Dermis microvascular lymphatic vessel endothelial cell (primary cell): ENCODE results near the gene NFKBIB. TPM values are rescaled to one million over a fixed set of nuclear protein-coding genes. Genes with fewer than 3 reads are reported as not detected.
A peak's percentile ranks its signal among the peaks of the same experiment; 100 is the strongest.
"Not testable (repeated sequence)": the region's sequence is repeated elsewhere in the genome, so short reads cannot be mapped to it uniquely, and the experiment has no call there.

Source experiments
- DNase-seq, 2 donors: peaks; one replicate each; pipeline versions ENCODE4 v3.0.0 to v3.0.0-alpha.2; 2010; ENCODE audit warnings: low read depth in 2 of 2
- total RNA-seq: library from RNA; depleted of rRNA; stranded (reverse); fragments of >200 nt; gene quantifications from 2 replicates; pipeline ENCODE4 v1.2.1, GENCODE V29; 2014

NFKBIB gene
- total RNA-seq, 1 donor from 2014 or later: 8.0 TPM

- peak in 1 of 2 donors; percentile 55 for DNase-seq
Measured at GRCh38 chr19:38928391-38929001, 28.7 kb downstream of the NFKBIB start.

- DNase-seq: peak; percentile 80 to 95
Measured at GRCh38 chr19:38929929-38930775, 30.4 kb downstream of the NFKBIB start, which contains the start of gene SARS2. SARS2 (minus strand) TSS chr19:38930763; CDS start chr19:38930736, 27 bp downstream.

GRCh38 chr19:38930776-38931520 is 31.2 kb downstream of the NFKBIB start, which contains the start of gene MRPS12:
MRPS12 (plus strand) TSS chr19:38930944; CDS start chr19:38931295, 351 bp downstream.
- peak; percentile 99 for DNase-seq

GRCh38 chr19:38931521-38931793 is 31.7 kb downstream of the NFKBIB start:
- no peak for DNase-seq

GRCh38 chr19:38932425-38933179 is 32.8 kb downstream of the NFKBIB start:
- peak in 1 of 2 donors; percentile 71 for DNase-seq

- no peak for DNase-seq
Measured at GRCh38 chr19:38933544-38933943, 33.8 kb downstream of the NFKBIB start.

- DNase-seq: peak in 1 of 2 donors; percentile 23
Measured at GRCh38 chr19:38939957-38940356, 40.2 kb downstream of the NFKBIB start.

GRCh38 chr19:38941466-38941865 is 41.7 kb downstream of the NFKBIB start:
- DNase-seq: not testable (repeated sequence)

- DNase-seq: no peak
Measured at GRCh38 chr19:38941979-38942378, 42.2 kb downstream of the NFKBIB start.

GRCh38 chr19:38942471-38943181 is 42.9 kb downstream of the NFKBIB start:
- DNase-seq: no peak

GRCh38 chr19:38944981-38945506 is 45.3 kb downstream of the NFKBIB start:
- no peak for DNase-seq

- DNase-seq: no peak
Measured at GRCh38 chr19:38945562-38946228, 45.9 kb downstream of the NFKBIB start.

- no peak for DNase-seq
Measured at GRCh38 chr19:38946229-38947010, 46.7 kb downstream of the NFKBIB start.

- DNase-seq: peak; percentile 44 to 88
Measured at GRCh38 chr19:38949580-38950367, 50.0 kb downstream of the NFKBIB start.

- DNase-seq: no peak
Measured at GRCh38 chr19:38951187-38951586, 51.4 kb downstream of the NFKBIB start.

- DNase-seq: peak in 1 of 2 donors; percentile 55
Measured at GRCh38 chr19:38952395-38953165, 52.8 kb downstream of the NFKBIB start.

- no peak for DNase-seq
Measured at GRCh38 chr19:38953677-38954076, 53.9 kb downstream of the NFKBIB start.

- no peak for DNase-seq
Measured at GRCh38 chr19:38956264-38956663, 56.5 kb downstream of the NFKBIB start.
